ENCODE data around the gene SURF4. TPM values are rescaled to one million over a fixed set of nuclear protein-coding genes. Genes with fewer than 3 reads are reported as not detected.

The SURF4 gene
- polyA plus RNA-seq, 3 donors, result 61.4 to 175 (median 157) TPM

- Histone ChIP-seq H3K27me3 (ENCODE audit: control insufficient read depth in 2 of 2, insufficient read depth in 2 of 2, low read length in 2 of 2) (no peaks in the 10 kb centered on the region), H3K79me2 (ENCODE audit: insufficient read depth, low read length) (peaks cover 43% of the 10 kb centered on the region), H4K20me1 (ENCODE audit: insufficient read depth, low read length) (peaks cover 62% of the 10 kb centered on the region), H3K4me3 (replicated peaks in 1 of 3; ENCODE audit: low read depth in 2 of 3, low read length in 3 of 3) (no peak overlapping the region), H3K4me2 (replicated peaks; ENCODE audit: extremely low read depth, low read length, poor library complexity, severe bottlenecking) (no peak overlapping the region), H3K4me1 (ENCODE audit: control insufficient read depth in 1 of 2, insufficient read depth in 2 of 2, low read length in 2 of 2) (peaks cover 38 to 47% of the 10 kb centered on the region in 2 donors), H3K9ac (ENCODE audit: insufficient read depth, low read length, poor library complexity, severe bottlenecking) (no peak overlapping the region), H3K27ac (ENCODE audit: low read depth in 1 of 2, low read length in 2 of 2) (no peak overlapping the region), H3K36me3 (replicated peaks in 1 of 2; ENCODE audit: control insufficient read depth in 1 of 2, insufficient read depth in 2 of 2, low read length in 2 of 2) (peaks cover 49 to 56% of the 10 kb centered on the region in 2 donors), H3K9me3 (replicated peaks in 1 of 2; ENCODE audit: control insufficient read depth in 1 of 2, insufficient read depth in 1 of 2, low read length in 2 of 2) (no peaks in the 10 kb centered on the region), H2AFZ (ENCODE audit: insufficient read depth, low read depth, low read length, poor library complexity, severe bottlenecking) (no peak overlapping the region)
- Mint-ChIP-seq H3K36me3 (peaks cover 49 to 59% of the 10 kb centered on the region in 2 donors), H3K27me3 (ENCODE audit: low read depth in 3 of 3) (peaks cover 0 to 2% (median 0%) of the 10 kb centered on the region in 3 donors), H3K9me3 (peaks cover 0 to 4% (median 0%) of the 10 kb centered on the region in 7 donors), H3K27ac (peak overlapping the region in 4 of 7 donors; percentile 6 to 62 (median 39)), H3K4me1 (peaks cover 43% of the 10 kb centered on the region), H3K4me3 (no peak overlapping the region)
- WGBS (ENCODE audit: insufficient coverage), result 85% methylated on average over 6 of the region's 8 CpGs
- intact Hi-C loops (cut with micrococcal nuclease), result no loop called here
- TF ChIP-seq CTCF (IDR thresholded peaks at IDR 0.05), result no peak
- no peak for DNase-seq
Observed at GRCh38 chr9:133352635-133353340, 23.1 kb downstream of the SURF4 start.

- H3K27ac Mint-ChIP-seq, result peak overlapping the region in 3 of 7 donors; percentile 51 to 75 (median 62)
- no peak overlapping the region for H2AFZ ChIP-seq (ENCODE audit: insufficient read depth, low read depth, low read length, poor library complexity, severe bottlenecking)
- peak; percentile 41 for TF ChIP-seq CTCF (IDR thresholded peaks at IDR 0.05)
- H3K9me3 ChIP-seq (replicated peaks in 1 of 2; ENCODE audit: control insufficient read depth in 1 of 2, insufficient read depth in 1 of 2, low read length in 2 of 2), result no peaks in the 10 kb centered on the region
- peaks cover 33 to 43% of the 10 kb centered on the region in 2 donors for H3K4me1 ChIP-seq (ENCODE audit: control insufficient read depth in 1 of 2, insufficient read depth in 2 of 2, low read length in 2 of 2)
- H3K4me3 ChIP-seq (replicated peaks in 1 of 3; ENCODE audit: low read depth in 2 of 3, low read length in 3 of 3), result no peak overlapping the region
- H3K4me1 Mint-ChIP-seq, result peaks cover 38% of the 10 kb centered on the region
- peaks cover 49 to 56% of the 10 kb centered on the region in 2 donors for H3K36me3 ChIP-seq (replicated peaks in 1 of 2; ENCODE audit: control insufficient read depth in 1 of 2, insufficient read depth in 2 of 2, low read length in 2 of 2)
- no peaks in the 10 kb centered on the region for H3K27me3 ChIP-seq (ENCODE audit: control insufficient read depth in 2 of 2, insufficient read depth in 2 of 2, low read length in 2 of 2)
- peaks cover 46 to 56% of the 10 kb centered on the region in 2 donors for H3K36me3 Mint-ChIP-seq
- no peak overlapping the region for H3K4me2 ChIP-seq (replicated peaks; ENCODE audit: extremely low read depth, low read length, poor library complexity, severe bottlenecking)
- H4K20me1 ChIP-seq (ENCODE audit: insufficient read depth, low read length), result peaks cover 62% of the 10 kb centered on the region
- H3K27me3 Mint-ChIP-seq (ENCODE audit: low read depth in 3 of 3), result peaks cover 0 to 2% (median 0%) of the 10 kb centered on the region in 3 donors
- 86% methylated on average over 8 of the region's 14 CpGs for WGBS (ENCODE audit: insufficient coverage)
- no peak overlapping the region for H3K27ac ChIP-seq (ENCODE audit: low read depth in 1 of 2, low read length in 2 of 2)
- H3K9ac ChIP-seq (ENCODE audit: insufficient read depth, low read length, poor library complexity, severe bottlenecking), result no peak overlapping the region
- intact Hi-C loops (cut with micrococcal nuclease), result no loop called here
- H3K4me3 Mint-ChIP-seq, result no peak overlapping the region
- peaks cover 45% of the 10 kb centered on the region for H3K79me2 ChIP-seq (ENCODE audit: insufficient read depth, low read length)
- H3K9me3 Mint-ChIP-seq, result peaks cover 0 to 4% (median 0%) of the 10 kb centered on the region in 7 donors
- DNase-seq, result peak in 2 of 3 donors; percentile 42 to 46
Observed at GRCh38 chr9:133351908-133352634, 23.8 kb downstream of the SURF4 start.

Measured in CD14-positive monocyte (primary cell).